Right atrium auricular region (tissue), 2 donors: ENCODE data around the gene NPAT. TPM values are rescaled to one million over a fixed set of nuclear protein-coding genes. Genes with fewer than 3 reads are reported as not detected.

Experiments used
- DNase-seq: peaks from one replicate; pipeline ENCODE4 v3.0.0-alpha.2; 2019; ENCODE audit warnings: low spot score
- H3K27ac ChIP-seq, 2 donors: fragments of 200-600 bp; sonication (generic); 1 replicate in 1 of 2; 2 replicates in 1 of 2; pipeline ENCODE4 v1.5.1; 2016 to 2019
- H3K27me3 ChIP-seq, 2 donors: fragments of 200-600 bp; sonication (generic); one replicate each; pipeline versions ENCODE4 v1.5.1 to v1.6.0; 2017 to 2019
- H3K36me3 ChIP-seq: fragments of 200-600 bp; sonication (generic); one replicate; pipeline ENCODE4 v1.5.1; 2016
- H3K4me1 ChIP-seq, 2 donors: fragments of 200-600 bp; sonication (generic); one replicate each; pipeline versions ENCODE4 v1.5.1 to v1.6.0; 2017 to 2019
- H3K4me3 ChIP-seq, 2 donors: fragments of 200-600 bp; sonication (generic); 1 replicate in 1 of 2; 2 replicates in 1 of 2; pipeline ENCODE4 v1.5.1; 2017 to 2019; ENCODE audit warnings: mild to moderate bottlenecking in 1 of 2, moderate library complexity in 1 of 2
- H3K9me3 ChIP-seq, 2 donors: fragments of 200-600 bp; sonication (generic); one replicate each; pipeline ENCODE4 v1.5.1; 2019
- CTCF ChIP-seq, 2 donors: fragments of 200-600 bp; sonication (generic); IDR thresholded peaks; one replicate each; pipeline ENCODE4 v1.5.1; 2019; ENCODE audit warnings: antibody characterized with exemption in 2 of 2
- total RNA-seq, 2 donors: library from RNA; depleted of rRNA; stranded (reverse); fragments of >200 nt; gene quantifications; one replicate each; pipeline ENCODE4 v1.1.0, GENCODE V29; 2016

Gene NPAT
- total RNA-seq = 10 to 100 TPM; 10.6 to 12.7 TPM

GRCh38 chr11:108222574-108223347 lies at the start of gene NPAT, which contains the start of gene ATM:
NPAT (minus strand) TSS chr11:108222638; CDS start chr11:108222536, 102 bp downstream.
ATM (plus strand) TSS chr11:108223067; CDS start chr11:108227625, 4,558 bp downstream.
- H3K27me3 ChIP-seq = no peaks in the 10 kb centered on the region
- no peaks in the 10 kb centered on the region for H3K36me3 ChIP-seq
- H3K27ac ChIP-seq = peak within 1 kb of the TSS; percentile 91 to 97
- DNase-seq = peak; percentile 99
- peak within 1 kb of the TSS; percentile 67 to 79 for H3K4me3 ChIP-seq
- TF ChIP-seq CTCF (IDR thresholded peaks at IDR 0.05) = peak in 1 of 2 donors; percentile 77
- H3K9me3 ChIP-seq = no peaks in the 10 kb centered on the region
- H3K4me1 ChIP-seq = peaks cover 0 to 42% of the 10 kb centered on the region in 2 donors

GRCh38 chr11:108269583-108269982 lies 47.1 kb upstream of the NPAT start:
- H3K27me3 ChIP-seq = no peaks in the 10 kb centered on the region
- no peak overlapping the region for H3K27ac ChIP-seq
- peaks cover 0 to 10% of the 10 kb centered on the region in 2 donors for H3K9me3 ChIP-seq
- H3K4me3 ChIP-seq = no peak overlapping the region
- no peaks in the 10 kb centered on the region for H3K4me1 ChIP-seq
- no peak for TF ChIP-seq CTCF (IDR thresholded peaks at IDR 0.05)
- no peak for DNase-seq
- peaks cover 38% of the 10 kb centered on the region for H3K36me3 ChIP-seq

DNA sequence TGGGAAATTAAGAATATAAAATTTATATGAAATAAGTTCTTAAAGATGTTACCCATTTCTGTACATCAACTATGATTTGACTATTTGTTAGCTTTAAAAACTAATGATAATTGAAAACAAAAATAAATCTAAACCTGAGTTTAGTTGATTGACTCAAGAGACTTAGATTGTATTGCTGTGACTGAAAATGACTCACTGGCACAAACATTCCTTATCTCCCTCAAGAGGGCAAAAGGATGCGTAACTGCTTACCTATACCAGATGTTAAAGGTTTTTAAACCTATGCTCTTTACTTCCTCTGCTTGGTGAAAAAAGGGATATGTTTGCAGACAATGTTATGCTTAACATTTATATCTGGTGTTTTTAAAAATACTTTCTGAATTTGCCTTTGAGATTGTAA lies 30.7 kb upstream of the NPAT start:
- Histone ChIP-seq H3K4me1 (no peaks in the 10 kb centered on the region), H3K27ac (no peak overlapping the region), H3K9me3 (no peaks in the 10 kb centered on the region), H3K27me3 (no peaks in the 10 kb centered on the region), H3K4me3 (no peak overlapping the region), H3K36me3 (peaks cover 82% of the 10 kb centered on the region)
- DNase-seq = no peak
- no peak for TF ChIP-seq CTCF (IDR thresholded peaks at IDR 0.05)

DNA sequence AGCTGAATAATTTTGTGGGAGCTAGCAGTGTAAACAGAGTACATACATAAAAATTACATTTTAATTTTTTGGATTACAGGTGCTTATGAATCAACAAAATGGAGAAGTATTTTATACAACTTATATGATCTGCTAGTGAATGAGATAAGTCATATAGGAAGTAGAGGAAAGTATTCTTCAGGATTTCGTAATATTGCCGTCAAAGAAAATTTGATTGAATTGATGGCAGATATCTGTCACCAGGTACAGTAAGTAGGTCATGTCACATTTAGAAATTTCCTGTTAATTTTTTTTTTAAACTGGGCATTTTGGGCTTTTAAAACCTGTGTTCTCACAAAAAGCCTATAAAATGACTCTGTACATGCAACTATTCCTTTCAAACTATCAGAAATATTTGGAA lies 24.4 kb upstream of the NPAT start:
- Histone ChIP-seq H3K4me1 (no peaks in the 10 kb centered on the region), H3K36me3 (peaks cover 34% of the 10 kb centered on the region), H3K27me3 (no peaks in the 10 kb centered on the region), H3K4me3 (no peak overlapping the region), H3K27ac (no peak overlapping the region), H3K9me3 (no peaks in the 10 kb centered on the region)
- no peak for TF ChIP-seq CTCF (IDR thresholded peaks at IDR 0.05)
- DNase-seq = no peak

DNA sequence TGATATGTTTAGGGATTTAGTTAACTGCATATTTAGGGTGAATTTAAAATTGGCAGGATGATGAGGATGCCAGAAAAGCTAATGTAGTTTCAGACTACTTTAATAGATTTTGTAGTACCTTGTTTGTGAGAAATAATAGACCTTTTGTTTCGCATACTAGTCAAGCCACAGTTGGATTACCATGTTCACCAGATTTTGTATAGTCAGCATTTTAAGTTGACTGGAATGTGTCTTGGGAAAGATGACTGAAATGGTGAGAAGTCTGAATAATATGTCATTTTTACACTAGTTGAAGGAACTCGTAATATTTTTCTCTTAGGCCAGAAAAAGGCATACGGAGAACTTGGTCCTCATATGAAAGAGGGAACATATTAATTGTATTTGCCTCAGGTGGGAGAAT lies 23.9 kb upstream of the NPAT start:
- no peak for DNase-seq
- no peak for TF ChIP-seq CTCF (IDR thresholded peaks at IDR 0.05)
- no peak overlapping the region for H3K27ac ChIP-seq
- H3K4me3 ChIP-seq = no peak overlapping the region
- no peaks in the 10 kb centered on the region for H3K4me1 ChIP-seq
- no peaks in the 10 kb centered on the region for H3K9me3 ChIP-seq
- no peaks in the 10 kb centered on the region for H3K27me3 ChIP-seq
- peaks cover 29% of the 10 kb centered on the region for H3K36me3 ChIP-seq
